ELF-1 (cell line): ENCODE measurements around the gene BCAS4.
A peak's percentile ranks its signal among the peaks of the same experiment; 100 is the strongest.
"Not testable (repeated sequence)": the region's sequence is repeated elsewhere in the genome, so short reads cannot be mapped to it uniquely, and the experiment has no call there.

ENCODE experiments used
- DNase-seq: peaks from one replicate; pipeline ENCODE4 v3.0.0-alpha.2; 2016; ENCODE audit warnings: low read depth, low spot score

Gene BCAS4

DNA sequence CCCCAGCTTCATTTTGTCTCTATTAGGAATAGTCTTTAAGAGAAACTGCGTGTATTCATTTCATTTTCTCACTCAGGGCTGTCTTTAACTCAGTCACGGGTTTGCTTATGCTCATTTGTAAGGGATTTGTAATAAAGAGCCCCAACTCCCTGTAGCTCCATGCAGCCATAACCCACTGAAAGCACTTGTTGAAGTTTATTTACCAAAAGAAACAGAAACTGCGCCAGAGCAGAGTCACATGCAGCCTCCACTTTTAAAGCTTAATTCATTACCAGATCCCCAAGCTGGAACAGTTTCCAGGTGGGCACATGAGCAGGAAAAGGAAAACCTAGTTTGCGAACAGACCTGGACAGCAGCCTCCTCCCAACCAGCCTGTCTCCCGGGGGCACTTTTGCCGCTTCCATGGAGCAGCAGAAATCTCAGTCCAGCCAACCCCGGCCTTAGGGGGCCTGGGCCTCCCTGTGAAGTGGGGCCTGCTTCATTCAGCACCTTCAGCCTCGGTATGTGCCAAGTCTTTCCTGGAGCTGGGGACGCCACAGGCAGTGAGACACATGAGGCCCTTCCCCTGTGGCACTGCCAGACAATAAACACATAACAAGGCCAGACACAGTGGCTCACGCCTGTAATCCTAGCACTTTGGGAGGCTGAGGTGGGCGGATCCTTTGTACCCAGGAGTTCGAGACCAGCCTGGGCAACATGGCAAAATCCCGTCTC is 4.5 kb downstream of the BCAS4 start:
- peak; percentile 44 for DNase-seq

DNA sequence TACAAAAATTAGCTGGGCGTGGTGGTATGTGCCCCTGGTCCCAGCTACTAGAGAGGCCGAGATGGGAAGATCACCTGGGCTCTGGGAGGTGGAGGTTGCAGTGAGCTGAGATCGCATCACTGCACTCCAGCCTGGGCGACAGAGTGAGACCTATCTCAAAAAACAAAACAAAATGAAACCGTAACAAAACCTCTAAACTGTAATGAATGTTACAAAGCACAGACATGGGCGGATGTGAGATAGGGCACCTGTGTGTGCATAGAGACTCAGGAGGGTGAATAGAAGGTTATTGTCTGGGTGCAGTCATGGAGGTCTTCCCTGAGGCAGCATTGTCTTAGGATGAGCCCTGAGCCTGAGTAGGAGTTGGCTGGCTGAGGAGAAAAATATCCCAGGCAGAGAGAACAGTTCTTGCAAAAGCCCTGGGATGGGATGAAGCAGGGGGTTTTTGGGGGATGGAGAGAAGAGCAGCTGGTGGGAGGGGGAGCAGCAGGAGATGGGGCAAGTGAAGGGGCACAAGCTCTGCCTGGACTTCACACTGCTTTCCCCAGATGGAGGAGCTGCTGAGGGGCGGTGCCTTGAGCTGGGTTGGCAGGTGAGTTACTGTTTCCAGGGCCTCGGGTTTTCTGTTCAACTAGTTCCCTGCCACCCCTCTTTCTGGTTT is 5.2 kb downstream of the BCAS4 start:
- no peak for DNase-seq

DNA sequence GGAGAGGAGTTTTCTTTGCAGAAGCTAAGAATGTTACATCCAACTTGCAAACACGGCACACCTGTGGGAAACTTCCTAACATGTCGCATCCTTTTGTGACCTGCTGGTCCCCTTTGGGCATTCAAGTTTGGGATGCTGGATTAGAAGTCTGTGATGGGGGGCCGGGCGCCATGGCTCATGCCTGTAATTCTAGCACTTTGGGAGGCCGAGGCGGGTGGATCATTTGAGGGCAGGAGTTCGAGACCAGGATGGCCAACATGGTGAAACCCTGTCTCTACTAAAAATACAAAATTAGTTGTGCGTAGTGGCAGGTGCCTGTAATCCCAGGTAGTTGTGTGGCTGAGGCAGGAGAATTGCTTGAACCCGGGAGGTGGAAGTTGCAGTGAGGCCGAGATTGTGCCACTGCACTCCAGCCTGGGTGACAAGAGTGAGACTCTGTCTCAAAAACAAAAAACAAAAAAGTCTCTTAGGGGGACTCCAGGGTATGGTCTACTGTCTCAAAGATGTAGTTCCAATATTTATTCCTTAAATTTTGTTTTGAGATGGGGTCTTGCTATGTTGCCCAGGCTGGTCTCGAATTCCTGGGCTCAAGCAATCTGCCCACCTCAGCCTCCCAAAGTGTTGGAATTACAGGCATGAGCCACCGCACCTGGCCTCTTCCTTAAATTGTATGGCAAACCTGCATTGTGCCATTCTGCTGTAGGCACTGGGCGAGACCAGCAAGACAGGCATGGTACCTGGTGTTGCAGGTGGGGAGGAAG is 6.3 kb downstream of the BCAS4 start:
- not testable (repeated sequence) for DNase-seq

DNA sequence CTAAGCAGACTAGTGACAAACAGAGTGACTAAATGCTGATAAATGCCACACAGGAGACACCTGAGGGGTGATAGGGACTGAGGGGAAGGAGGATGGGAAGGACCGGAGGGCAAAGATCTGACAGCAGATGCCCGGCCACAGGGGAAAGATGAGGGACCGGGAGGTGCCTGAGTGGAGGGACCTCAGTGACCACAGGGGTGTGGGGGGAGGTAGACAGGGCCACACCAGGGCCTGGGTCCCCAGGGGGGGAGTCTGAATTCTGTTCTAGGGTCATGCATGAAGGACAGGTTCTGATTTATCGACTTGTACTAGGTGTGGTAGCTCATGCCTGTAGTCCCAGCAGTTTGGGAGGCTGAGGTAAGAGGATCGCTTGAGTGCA is 6.9 kb downstream of the BCAS4 start:
- no peak for DNase-seq

DNA sequence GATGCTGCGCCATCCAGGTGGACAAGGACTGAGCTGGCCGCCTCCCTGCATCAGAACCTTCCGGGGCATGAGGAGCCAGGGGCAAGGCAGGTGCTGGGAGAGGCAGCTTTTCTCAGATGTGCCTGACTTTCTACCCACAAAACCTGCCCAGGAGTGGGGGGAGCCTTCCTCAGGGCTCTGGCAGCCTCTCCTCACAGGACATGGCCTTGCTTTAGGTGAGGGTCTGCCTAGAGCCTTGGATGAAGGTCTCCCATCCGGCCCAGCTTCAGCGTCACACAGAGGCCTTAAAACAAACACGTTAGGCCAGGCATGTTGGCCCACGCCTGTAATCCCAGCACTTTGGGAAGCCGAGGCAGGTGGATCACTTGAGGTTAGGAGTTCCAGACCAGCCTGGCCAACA is 7.4 kb downstream of the BCAS4 start:
- no peak for DNase-seq

DNA sequence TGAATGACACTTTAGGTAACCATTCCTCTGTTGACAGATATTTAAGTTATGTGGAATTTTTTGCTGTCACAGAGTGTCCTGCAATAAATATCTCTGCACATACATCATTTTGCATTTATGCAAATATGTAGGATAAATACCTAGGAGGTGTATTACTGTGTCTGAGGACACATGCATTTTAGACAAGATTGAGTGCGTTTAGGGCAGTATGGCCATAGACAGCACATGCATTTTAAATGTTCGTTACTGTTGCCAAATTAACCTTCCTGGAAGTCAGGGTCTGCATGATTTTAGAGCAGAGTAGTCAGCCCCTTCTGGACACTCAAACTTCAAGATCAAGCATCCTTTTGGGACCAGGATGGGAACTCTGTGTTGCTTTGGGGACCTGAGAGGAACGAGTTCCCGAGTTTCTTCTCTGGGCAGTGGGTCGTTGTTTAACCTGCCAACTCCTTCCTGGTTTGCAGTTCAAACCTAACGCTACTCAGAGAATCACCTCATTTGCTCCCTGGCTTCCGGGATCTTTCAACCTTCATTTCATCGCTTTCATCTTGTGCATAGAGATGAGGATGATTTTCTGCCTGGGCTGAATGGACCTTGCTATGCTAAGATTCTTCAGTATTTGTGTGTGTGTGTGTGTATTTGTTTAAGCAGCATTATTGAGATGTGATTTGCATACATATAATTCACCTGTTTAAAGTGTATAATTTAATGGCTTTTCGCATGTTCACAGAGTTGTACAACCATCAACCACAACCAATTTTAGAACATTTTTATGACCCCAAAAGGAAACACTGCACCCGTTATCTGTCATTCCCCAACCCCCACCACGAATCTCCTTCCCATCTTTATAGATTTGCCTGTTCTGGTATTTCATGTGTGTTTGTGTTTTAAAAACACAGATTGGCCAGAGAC is 9.8 kb downstream of the BCAS4 start:
- DNase-seq = no peak

DNA sequence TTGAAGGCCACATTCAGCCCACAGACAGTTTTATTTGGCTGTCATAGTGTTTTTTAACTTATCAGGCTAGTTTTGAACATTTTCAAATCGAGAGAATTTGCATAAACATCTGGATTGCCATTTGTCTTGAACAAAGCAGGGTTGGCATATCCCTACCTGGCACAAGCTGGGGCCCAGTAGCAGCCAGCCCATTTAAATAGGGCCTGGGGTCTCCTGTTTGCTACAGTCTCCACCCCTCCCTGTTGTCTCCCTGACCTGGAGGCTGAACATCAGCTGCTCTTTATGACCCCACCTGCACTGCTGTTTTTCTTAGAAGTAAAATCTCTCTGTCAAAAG is 10.5 kb downstream of the BCAS4 start:
- DNase-seq = no peak

DNA sequence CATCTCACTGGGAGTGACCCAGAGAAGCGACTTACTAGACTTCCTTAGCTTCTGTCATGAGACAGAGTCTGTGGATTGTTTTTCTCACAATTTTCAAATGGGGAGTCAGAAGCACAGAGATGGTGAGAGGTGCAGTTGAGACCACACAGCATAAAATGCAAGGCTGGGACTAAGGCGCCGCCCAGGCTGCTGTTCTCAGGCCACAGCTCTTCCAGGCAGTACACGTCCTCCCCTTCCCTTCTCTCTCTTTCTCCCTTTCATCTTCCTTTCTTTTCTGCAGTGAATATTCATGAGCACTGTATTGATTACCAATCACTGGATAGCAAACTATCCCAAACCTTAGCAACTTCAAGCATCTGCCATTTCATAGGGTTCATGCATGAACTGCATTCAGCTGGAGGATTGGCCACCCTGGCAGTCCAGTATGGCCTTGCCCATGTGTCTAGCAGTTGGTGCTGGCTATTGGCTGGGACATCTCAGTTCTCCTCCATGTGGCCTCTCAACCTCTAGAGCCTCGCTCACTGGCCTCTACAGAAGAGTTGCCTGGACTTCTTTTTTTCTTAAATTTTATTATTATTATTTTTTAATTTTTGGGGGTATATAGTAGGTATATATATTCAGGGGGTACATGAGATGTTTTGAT is 11.4 kb downstream of the BCAS4 start:
- DNase-seq = no peak

DNA sequence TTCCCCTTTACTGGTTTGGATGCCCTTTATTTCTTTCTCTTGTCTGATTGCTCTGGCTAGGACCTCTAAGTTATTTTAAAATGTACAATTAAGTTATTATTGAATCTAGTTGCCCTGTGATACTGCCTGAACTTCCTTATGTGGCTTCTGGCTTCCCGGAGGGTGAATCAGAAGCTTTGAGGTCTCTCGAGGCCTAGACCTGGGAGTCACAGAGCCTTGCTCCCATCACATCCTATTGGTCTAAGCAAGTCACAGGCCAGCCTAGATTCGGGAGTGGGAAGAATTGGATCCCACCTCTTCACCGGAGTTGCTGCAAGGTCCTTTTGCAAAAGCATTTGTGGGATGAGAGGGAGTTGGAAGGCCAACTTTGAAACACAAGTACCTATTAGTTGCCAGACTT is 15.2 kb downstream of the BCAS4 start:
- DNase-seq = no peak

DNA sequence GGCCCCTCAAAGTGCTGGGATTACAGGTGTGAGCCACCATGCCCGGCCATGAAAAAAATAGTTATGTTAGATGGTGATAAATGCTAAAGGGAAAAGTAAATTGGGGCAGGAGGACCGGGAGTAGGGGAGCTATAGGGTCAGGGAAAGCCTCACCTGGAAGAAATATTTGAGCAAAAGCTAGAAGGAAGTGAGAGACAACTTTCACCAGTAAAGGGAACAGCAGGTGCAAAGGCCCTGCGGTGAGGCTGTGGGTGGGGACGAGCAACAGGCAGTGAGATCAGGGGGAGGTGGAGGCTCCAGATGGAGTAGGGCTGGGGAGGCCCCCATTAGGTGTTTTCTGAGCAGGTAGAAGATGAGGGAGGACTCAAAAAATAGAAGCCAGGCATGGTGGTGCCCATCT is 16.0 kb downstream of the BCAS4 start:
- no peak for DNase-seq

DNA sequence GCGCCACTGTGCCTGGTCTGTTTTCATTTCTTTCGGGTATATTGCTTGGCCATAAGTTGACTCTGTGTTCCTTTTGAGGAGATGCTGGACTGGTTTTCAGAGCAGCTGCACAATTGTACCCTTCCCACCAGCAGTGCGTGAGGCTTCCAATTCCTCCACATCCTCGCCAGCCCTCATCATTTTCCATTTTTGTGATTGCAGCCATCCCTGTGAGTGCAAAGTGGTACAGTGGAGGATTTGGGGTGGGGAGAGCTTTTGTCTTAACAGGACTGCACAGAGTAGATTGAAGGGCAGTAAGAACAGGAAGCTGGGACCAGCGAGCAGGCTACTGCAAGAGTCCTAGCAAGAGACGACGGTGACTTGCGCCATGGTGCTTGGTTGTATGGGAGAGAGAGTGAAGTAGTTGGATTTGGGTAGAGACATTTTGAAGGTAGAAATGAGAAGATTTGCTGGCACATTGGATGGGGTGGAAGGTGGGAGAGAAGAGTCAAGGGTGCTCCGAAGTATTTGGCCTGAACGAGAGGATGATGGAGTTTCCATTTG is 18.3 kb downstream of the BCAS4 start:
- DNase-seq = no peak

DNA sequence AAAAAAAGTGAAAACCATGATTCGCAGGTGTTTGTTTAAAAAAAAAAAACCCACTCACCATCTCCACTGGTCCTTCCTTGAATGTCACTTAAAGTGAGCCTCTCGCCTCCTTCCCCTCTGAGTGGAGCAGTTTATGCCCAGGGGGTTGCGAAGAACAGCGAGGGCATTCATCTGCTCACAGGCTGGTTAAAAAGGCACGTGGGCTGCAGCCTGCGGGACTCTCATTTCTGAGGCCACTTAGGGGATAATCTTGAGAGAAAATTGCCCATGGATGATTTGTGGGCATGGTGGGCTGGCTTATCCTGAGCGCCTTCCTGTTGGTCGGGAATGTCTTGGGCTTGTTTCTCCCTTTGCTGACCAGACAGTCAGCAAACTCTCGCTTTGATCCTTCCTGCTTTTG is 18.9 kb downstream of the BCAS4 start:
- DNase-seq = no peak

DNA sequence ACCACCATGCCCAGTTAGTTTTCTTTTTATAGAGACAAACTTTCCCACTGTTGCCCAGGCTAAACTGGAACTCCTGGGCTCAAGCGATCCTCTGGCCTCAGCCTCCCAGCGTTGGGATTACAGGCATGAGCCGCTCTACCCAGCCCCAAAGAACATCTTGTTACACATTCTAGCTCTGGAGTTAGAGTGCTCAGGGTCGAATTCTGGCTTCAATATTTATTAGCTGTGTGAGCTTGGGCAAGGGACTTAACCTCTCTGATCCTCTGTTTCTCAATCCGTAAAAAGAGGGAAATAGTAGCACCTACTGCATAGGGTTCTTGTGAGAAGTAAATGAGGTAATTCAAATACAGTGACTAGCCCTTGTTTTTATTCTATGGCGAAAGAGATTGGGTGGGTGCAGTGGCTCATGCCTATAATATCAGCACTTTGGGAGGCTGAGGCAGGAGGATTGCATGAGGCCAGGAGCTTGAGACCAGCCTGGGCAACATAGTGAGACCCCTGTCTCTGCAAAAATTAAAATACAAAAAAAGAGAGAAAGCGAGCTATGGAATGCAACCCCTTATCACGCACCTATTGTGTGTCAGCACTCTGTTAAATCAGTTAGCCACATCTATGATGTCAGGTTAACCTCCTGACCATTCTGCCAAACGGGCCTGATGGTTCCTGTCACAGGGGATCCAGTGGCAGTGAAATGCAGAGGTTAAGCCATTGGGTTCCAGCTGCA is 19.7 kb downstream of the BCAS4 start:
- no peak for DNase-seq

DNA sequence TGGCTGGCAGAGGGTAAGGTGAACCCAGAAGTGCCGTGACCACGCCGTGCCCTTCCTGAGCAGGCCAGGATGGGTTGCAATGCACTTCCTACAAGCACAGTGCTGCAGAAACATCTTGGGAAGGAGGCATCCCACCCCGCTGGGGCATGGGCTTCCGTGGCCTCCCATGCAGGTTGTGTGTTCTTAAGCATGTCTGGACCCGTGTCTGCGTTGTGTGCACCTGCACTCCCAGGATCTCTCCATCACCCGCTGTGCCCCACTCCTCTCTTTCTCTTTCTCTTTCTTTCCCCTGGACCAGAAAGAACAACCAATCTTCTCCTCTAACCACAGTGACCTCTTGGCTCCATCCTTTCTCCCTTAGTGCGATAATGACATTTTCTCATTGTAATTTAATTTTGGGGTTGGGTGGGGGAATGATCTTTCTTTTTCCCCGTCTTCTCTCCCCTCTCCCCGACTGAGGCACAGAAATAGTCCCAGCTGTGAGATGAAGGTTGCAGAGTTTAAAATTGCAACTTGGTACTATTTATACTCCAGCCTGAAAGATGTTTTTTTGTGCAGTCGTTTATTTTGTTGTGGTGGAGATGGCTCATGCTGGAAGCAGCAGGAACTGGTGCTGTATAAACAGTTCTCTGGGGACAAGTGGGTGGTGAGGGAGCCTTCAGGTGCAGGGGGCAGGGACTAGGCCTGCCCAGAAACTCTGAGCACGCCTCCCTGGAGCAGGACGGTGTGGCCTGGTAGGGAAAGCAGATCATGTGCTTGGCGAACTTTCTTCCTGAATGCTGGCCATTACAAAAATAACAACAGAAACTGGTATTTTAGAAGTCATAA is 20.5 kb downstream of the BCAS4 start:
- no peak for DNase-seq

DNA sequence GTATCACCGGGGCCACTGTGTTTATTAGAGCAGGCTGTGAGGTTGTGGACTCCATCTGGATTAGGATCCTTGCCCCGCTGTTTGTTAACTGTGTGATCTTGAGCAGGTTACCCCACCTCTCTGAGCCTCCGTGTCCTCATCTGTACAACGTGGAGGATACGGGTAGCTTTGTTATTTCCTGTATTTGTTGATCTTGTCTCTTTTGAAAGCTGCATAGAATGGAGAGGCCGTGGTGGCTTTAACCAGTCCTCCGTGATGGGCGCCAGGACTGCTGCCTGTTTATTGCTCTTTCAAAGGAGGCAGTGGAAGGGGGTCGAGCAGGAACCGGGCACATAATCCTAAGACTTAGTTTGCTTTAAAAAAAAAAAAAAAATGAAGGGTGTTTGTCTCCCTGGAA is 22.9 kb downstream of the BCAS4 start:
- DNase-seq = no peak

DNA sequence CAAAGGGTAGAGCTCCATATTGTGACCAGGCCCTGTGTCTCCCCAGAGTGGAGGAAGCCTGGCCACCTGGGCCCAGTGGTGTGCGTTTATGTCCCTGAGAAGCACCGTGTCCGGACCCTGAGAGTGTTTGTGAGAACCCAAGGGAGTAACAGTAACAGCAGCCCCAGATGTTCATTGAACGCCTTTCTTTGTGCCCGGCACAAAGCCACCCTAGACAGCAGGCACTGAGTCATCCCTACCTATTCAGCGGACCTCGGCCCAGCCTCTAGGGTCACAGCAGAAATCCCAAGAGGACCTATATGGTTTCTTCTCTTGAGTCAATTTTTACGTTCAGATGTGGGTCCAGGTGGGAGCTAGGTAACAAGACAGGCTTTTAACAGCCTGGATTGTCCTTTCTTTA is 24.5 kb downstream of the BCAS4 start:
- DNase-seq = no peak

DNA sequence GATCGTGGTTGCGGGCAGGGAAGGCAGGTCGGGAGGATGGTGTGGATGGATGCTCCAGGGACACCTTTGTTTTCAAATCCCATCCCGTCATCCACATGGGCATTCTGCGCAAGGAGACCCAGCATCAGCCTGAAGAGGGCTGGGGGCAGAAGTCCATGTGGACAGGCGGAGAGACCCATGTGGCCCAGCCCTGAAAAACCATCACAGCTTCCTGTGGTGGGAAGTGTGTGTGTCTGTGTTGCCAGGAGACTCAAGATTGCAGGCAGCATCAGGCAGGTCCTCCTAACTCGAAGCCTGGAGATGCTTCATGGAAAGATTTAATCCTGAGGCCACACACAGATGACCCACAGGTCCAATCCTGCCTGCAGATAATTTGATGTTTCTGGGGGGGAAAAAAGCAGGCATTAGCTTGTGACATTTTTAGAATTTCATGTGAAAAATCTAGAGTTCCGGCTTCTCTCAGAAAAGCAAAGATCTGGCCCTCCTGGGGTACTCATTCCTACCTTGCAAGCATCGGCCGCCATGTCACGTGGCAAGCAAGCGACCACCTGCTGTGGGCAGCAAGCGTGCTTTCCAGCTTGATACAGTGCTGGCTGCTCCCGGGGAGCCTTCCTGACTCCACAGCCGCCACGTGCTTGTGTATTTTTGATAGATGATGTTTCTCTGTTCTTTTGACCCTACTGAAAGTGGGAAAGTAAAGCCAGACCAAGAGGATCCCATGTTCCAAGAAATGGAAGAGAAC is 25.8 kb downstream of the BCAS4 start:
- DNase-seq = peak; percentile 27

DNA sequence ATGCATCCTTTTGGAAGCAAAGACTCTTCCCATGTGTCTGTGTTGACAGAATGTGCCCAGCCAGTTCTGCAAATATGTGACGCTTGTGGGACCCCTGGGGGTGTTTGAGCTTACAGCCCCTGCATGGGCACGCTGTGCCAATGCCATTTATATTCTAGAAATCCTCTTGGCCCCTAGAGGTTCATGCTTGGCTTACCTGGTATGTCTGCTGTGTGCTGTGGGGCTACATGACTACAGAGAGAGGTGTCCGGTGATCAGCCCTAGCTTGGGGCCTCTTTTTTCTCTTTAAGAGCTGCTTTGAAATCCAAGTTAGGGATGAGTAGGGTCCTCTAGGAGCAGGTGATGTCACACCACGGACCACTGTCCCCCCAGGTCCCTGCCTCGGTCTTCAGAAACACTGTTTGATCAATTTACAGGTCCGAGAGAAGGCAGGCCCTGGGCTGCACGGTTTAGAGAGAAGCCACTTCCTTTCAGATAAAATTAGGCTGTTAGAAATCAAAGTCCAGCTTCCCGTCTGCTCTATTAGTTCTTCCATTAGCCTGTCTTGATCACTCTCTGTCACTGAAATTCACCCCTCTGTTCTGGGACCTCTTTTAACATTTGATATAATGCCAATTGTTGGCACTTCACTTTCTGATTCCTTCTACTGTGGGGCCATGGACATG is 26.5 kb downstream of the BCAS4 start:
- DNase-seq = no peak
